Stimulated activated CD4-positive, alpha-beta T cell treated with anti-CD3 and anti-CD28 coated beads, Interleukin-15, amount 100 ng/mL, for 48 hours (primary cell): ENCODE data around the gene TMLHE.
"Not testable (repeated sequence)": the region's sequence is repeated elsewhere in the genome, so short reads cannot be mapped to it uniquely, and the experiment has no call there.

ENCODE experiments used
- DNase-seq, 2 donors: peaks; one replicate each; pipeline ENCODE4 v3.0.0-alpha.2; 2020; ENCODE audit warnings: low read depth in 2 of 2

The TMLHE gene

DNA sequence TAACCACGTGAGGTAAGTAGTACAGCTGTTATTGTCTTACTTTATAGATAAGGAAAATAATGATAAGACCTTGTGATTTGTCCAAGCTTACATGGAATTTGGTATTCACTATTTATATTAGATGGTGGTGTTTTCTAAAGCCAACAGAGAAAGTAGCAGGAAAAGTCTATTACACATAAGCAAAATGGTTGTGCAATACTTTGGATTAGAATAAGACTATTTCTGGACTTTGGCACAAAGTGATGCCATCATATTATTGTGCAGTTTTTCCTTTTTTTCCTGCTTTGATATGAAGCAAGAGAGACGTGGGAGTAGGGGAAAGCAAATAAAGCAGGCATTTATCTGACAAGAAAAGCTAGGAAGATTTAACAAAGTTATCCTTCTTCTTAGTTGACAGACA lies 117.6 kb downstream of the TMLHE start:
- DNase-seq = not testable (repeated sequence)

DNA sequence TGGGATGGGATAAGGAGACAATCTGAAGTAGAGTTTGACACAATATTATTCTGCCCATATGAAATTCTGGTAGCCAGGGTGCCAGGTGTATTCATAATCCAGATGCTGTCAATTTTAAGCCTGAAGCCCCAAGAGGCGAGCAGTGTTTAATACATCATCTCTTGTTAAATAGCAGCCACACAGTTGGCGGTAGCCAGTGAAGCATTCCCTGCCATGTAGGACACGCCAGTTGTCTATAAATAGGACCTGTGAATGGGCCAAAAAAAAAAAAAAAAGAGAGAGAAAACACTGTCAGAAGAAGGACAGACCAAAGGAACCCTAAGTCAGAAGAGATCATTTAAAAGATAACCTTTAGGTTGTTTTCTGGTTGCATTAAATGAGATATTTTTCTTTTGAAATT lies 121.3 kb downstream of the TMLHE start:
- DNase-seq = not testable (repeated sequence)

- DNase-seq = not testable (repeated sequence)
These were observed 135.6 kb downstream of the TMLHE start for GRCh38 chrX:155477136-155477535.

GRCh38 chrX:155466269-155466938 lies 146.3 kb downstream of the TMLHE start:
- DNase-seq = not testable (repeated sequence)

DNA sequence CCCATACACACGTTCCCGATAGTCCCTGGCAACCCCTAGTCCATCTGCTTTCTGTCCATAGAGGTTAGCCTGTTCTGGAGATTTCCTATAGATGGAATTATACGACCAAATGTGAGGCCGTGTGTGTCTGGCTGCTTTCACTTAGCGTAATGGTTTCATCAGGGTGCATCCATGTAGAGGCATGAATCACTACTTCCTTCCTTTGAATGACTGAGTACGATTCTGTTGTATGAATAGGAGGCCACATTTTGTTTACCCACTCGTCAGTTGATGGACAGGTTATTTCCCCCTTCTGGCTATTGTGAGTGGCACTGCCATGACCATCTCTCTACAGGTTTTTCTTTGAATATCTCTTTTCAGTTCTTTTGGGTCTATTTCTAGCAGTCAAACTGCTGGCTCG lies 152.3 kb downstream of the TMLHE start:
- not testable (repeated sequence) for DNase-seq

DNA sequence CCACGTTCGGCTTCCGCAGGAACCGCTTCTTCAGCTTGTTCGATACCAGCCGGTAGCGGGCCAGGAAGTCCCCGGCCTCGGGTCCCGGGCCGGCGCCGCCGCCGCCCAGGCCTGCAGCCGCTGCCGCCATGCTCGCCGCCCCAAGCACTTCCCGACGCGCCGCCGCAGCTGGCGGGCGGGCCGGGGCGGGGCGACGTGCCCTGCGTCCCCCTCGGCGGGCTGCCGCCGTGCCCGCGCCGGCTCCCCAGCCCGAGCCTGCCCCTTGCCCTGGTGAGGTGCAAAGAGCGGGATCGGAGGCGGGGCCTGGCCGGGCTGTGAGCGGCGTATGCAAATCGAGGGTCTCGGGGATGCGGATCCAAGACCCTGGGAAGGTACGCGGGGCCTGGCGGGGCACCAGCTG lies 154.3 kb downstream of the TMLHE start, which contains the start of gene F8A3:
TSS of gene F8A3 (minus strand) at position 150 of the 400 bp plus-strand sequence. CDS start at position 130, 20 bp downstream.
- not testable (repeated sequence) for DNase-seq

GRCh38 chrX:155457761-155458447 lies 154.8 kb downstream of the TMLHE start:
- DNase-seq = not testable (repeated sequence)

GRCh38 chrX:155441097-155441496 lies 171.7 kb downstream of the TMLHE start:
- DNase-seq = no peak
